CD4-positive, alpha-beta T cell treated with Interleukin-6 at 100 ng/mL for 8 hours (primary cell): ENCODE data around the gene LMX1A.

Experiments used
- DNase-seq: peaks from one replicate; pipeline ENCODE4 v3.0.0-alpha.2; 2020; ENCODE audit warnings: mixed read lengths, low spot score

LMX1A gene

DNA sequence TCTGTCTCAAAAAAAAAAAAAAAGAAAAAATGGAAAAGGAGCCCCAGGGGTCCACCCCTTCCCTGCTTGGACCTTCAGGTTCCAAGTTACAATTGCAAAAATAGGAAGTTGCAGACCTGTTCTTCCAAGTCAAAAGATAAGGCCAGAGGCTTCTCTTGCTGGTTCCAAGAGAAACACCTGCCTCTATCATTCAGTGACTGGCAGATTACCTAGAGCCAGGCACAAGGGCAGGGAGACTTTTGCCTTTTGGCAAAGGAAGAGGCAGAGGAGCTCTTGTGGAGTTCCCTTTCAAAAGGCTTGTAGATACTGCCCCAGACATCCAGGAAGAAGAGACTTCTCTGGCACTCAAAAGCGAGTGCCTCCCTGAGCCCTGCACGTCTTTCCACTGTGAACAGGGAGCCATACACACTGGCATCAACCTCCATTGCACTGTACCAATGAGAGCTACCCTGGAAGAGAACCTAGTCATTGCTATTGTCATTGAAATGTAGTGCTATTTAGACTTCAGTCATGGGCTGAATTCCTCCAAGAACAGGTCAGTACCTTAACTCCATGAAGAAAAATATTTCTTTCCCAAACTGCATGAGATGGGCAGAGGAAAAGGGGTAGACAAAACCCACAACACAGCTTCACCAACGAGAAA is 91.2 kb downstream of the LMX1A start:
- no peak for DNase-seq

GRCh38 chr1:165259706-165260428 is 96.6 kb downstream of the LMX1A start:
- no peak for DNase-seq

DNA sequence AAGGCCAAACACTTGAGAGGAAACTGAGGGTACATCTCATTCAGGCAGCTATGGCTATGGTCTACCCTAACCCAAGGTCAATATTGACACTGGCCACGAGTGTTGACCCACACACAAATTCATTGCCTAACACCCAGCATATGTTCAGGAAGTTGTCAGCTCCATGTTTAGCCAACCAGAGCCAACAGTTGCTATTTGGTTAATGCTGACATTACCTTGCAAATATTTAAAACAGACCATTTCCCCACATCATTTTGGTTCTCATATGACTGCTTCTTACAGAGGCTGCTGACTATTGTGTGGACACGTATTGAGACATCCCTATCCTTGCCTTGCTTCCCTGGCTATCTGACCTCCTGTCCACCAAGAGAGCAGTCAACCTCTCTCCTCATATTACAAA is 97.3 kb downstream of the LMX1A start:
- no peak for DNase-seq

GRCh38 chr1:165257969-165258459 is 98.5 kb downstream of the LMX1A start:
- no peak for DNase-seq

GRCh38 chr1:165254896-165255625 is 101.5 kb downstream of the LMX1A start:
- no peak for DNase-seq

GRCh38 chr1:165254376-165254775 is 102.1 kb downstream of the LMX1A start:
- no peak for DNase-seq

GRCh38 chr1:165253818-165254254 is 102.7 kb downstream of the LMX1A start:
- no peak for DNase-seq

DNA sequence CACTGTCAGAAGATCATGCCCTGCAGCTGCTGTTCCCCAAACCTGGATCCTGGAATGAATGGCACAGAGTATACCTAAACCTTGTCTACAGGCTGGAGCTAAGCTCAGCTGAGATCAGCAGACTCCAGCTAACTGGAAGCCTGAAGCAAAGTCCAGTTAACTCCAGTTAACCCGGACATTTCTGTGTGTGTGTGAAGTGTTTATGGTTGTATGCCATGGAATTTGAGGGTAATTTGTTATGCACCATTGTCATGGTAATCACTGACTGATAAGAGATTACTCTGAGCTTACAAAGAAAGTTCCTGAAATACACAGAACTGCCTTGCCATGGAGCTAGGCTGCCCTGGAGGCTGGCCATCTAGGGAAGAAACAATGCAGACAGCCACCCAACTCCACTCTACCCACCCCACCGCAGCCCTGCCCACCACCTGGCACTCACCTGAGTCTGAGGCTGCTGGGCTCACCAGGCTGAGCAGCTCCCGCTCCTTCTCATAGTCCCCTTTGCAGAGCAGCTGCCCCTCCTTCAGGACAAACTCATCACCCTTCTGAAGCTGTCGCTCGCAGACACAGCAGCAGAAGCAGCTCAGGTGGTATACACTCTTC is 107.4 kb downstream of the LMX1A start:
- no peak for DNase-seq

DNA sequence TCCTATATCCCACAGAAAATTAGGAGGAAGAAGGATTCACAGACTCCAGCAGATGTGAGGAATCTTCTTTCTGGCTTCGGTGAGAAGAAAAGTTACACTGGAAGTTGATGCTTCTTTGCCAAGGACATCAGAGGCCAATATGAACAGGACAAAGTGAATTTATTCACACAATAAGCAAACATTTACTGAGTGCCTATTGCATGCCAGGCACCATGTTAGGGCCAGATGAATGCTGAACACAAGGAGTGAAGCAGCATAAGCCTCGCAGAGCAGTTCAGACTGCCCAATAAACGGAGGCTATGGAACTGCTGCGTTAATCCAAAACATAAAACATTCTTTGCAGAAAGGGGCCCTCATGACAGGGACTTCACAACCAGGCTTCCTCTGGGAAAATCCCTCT is 114.6 kb downstream of the LMX1A start:
- no peak for DNase-seq

DNA sequence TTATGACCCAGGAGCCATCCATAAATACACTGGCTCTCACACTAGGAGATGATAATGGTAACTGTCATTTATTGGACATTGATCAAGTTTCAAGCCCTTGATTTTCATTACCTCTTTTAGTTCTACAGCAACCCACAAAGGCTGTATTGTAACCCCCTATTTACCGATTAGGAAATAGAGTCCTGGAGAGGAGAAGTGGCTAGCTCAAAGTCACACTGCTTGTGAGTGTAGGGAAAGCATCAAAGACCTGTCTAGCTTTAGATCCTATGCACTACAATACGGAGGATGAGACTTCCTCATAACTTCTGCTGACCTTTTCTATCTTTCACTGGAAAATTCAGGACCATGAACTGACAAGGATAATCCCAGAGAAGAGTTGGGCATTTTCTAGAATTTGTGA is 115.2 kb downstream of the LMX1A start:
- no peak for DNase-seq

DNA sequence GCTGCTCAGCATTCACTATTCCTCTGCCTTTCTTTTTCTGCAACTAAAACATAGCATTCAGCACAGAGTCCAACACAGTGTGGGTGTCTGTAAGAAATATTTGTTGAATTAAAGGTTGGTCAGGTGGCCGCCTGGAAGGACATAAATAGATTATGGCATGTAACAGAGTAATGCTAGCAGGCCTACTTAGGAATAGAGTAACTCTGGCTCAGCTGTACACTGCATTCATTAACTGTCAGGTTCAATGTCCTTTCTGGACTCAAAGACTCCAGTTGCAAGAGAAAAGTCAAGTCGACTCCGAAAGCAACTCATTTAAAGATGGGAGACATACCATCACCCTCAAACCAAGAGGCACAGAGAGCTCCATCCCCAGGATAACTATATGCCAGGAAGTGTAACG is 116.0 kb downstream of the LMX1A start:
- DNase-seq = no peak

GRCh38 chr1:165239873-165240272 is 116.6 kb downstream of the LMX1A start:
- DNase-seq = no peak

DNA sequence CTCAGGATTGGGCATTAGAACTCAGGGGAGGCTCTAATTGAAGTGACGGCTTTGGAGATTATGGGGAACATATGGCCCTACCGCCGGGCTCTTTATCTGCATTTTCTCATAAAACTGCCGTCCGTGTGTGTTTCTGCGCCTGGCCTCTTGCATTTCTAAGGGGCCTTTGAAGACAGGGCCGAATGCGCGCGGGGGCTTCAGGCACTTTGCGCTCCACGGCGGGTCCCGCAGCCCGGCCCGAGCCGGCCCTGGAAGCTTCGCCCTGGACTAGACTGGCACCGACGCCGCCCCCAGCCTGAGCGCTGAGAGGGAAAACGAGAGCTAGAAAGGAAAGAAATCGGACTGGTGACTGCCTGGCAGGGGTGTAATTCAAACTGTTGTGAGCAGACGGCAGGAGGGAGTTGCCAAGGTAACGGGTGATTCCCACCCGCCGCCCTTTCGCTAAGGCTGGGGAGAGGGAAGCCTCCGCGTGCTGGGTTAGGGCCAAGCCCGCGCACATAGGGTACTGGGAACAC is 120.7 kb downstream of the LMX1A start:
- no peak for DNase-seq

GRCh38 chr1:165235155-165235776 is 121.2 kb downstream of the LMX1A start:
- DNase-seq = no peak

GRCh38 chr1:165234149-165234548 is 122.4 kb downstream of the LMX1A start:
- DNase-seq = no peak

DNA sequence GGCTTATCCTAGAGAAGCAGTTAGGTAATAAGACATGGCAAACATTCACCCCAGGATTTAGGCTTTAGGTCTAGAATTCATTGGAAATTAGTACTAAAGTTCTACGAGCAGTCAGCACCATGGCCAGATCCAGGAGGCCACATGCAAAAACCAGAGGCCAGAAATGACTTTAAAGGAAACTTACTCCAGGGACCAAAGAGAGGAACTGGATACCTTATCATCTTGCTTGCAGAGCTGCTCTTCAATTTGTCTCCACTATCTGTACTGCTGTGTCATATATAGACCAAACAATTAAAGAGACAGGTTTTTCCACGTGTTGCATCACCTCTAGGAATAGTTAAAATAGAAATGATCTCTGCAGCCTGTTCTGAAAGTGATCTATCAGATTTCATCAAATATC is 127.8 kb downstream of the LMX1A start:
- DNase-seq = no peak

GRCh38 chr1:165228111-165228655 is 128.3 kb downstream of the LMX1A start:
- DNase-seq = no peak

GRCh38 chr1:165226326-165226725 is 130.2 kb downstream of the LMX1A start:
- DNase-seq = no peak

- no peak for DNase-seq
These were observed 130.9 kb downstream of the LMX1A start for GRCh38 chr1:165225650-165226049.

- DNase-seq = no peak
These were observed 131.5 kb downstream of the LMX1A start for GRCh38 chr1:165225062-165225461.

DNA sequence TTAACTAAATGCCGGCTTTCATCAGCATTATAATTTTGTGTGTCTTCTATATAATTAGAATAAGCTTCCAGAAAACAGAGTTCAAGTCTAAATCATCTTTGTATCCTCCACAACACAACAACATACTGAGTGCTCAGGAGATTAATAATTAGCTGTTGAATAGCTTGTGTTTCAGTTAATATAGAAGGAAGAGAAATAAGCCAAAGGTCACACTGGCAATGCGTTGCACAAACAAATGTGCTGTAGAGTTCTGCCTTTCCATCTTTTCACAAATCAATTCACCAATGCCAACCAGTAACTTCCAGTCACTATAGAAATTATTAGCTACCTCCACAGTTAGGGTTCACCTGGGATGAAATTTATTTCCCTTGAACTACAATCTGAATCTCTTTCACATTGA is 132.0 kb downstream of the LMX1A start:
- DNase-seq = no peak

DNA sequence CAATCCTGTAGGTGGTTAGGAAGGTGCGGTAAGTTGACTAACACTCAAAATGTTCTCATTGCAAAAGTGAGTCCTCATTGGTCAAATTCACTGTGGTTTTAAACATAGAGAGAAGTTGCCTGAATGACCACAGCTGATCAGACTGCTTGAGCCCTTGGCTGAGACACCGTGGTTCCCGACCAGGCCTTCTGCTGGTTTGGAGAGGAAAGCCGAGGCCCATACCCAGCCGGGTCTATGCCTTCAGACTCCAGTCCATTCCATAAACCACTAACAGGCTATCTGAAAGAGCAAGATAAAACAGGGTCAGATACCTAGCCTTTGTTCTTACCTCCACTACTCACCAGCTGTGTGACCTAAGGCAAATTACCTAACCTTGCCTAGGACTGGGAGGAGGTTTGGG is 133.9 kb downstream of the LMX1A start:
- no peak for DNase-seq
